Measurements from ENCODE around the gene GIT1. TPM values are rescaled to one million over a fixed set of nuclear protein-coding genes. Genes with fewer than 3 reads are reported as not detected.
A peak's percentile ranks its signal among the peaks of the same experiment; 100 is the strongest.

GIT1 gene
- total and polyA plus RNA-seq, 9 of the 15 experiments (the other 6 are each of a cell fraction or from before 2014, with no cell fraction given) = 0.35 to 35.3 (median 17.1) TPM

DNA sequence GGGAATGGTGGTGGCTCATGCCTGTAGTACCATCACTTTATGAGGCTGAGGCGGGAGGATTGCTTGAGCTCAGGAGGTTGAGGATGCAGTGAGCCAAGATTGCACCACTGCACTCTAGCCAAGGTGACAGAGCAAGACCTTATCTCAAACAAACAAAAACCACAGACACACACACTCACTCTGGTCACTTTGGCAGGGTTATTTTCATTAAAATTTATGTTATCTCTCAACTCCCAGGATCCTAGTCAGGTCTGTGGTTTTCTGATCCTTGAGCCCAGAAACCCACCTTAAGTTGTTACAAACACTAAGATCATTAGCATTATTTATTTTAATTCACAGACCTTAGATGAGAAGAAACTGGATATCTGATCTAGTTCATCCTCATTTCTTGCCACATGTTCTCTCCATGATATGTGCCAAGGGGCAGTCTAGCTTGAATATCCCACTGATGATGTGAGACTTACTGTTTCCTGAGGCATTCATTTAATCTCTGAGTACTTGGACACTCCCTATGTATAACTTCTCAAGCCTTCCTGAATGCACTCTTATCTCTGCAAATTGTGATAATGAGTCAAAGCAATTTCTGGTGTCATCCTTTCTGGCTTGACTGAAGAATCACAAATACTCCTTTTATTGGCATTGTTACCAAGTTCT lies 32.2 kb downstream of the GIT1 start (continued):
- TF ChIP-seq POLR2AphosphoS5 (IDR thresholded peaks at IDR 0.05; ENCODE audit: control insufficient read depth, insufficient read depth, low read depth, low read length) (peak; percentile 75), TCF7L2 (IDR thresholded peaks at IDR 0.05; ENCODE audit: low read depth, low read length) (no peak), BCOR (IDR thresholded peaks at IDR 0.05) (peak; percentile 66), MAFG (tag; conservative IDR thresholded peaks at IDR 0.05) (peak; percentile 72), MYNN (IDR thresholded peaks at IDR 0.05) (no peak), MYNN (CRISPR knock-in tag; IDR thresholded peaks at IDR 0.05) (no peak), ZNF707 (CRISPR knock-in tag; conservative IDR thresholded peaks at IDR 0.05) (no peak), POLR3G (IDR thresholded peaks at IDR 0.05; ENCODE audit: extremely low read depth, insufficient read length, insufficient replicate concordance) (no peak), SNIP1 (IDR thresholded peaks at IDR 0.05; ENCODE audit: low read depth) (no peak), ZNF263 (CRISPR knock-in tag; IDR thresholded peaks at IDR 0.05; ENCODE audit: borderline replicate concordance) (no peak), ZNF785 (CRISPR knock-in tag; IDR thresholded peaks at IDR 0.05) (no peak), ZNF134 (CRISPR knock-in tag; conservative IDR thresholded peaks at IDR 0.05) (no peak)
- TF ChIP-seq, protein P1, sequence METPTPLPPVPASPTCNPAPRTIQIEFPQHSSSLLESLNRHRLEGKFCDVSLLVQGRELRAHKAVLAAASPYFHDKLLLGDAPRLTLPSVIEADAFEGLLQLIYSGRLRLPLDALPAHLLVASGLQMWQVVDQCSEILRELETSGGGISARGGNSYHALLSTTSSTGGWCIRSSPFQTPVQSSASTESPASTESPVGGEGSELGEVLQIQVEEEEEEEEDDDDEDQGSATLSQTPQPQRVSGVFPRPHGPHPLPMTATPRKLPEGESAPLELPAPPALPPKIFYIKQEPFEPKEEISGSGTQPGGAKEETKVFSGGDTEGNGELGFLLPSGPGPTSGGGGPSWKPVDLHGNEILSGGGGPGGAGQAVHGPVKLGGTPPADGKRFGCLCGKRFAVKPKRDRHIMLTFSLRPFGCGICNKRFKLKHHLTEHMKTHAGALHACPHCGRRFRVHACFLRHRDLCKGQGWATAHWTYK (CRISPR knock-in tag; IDR thresholded peaks at IDR 0.05) = no peak
- TF ChIP-seq, protein P2, sequence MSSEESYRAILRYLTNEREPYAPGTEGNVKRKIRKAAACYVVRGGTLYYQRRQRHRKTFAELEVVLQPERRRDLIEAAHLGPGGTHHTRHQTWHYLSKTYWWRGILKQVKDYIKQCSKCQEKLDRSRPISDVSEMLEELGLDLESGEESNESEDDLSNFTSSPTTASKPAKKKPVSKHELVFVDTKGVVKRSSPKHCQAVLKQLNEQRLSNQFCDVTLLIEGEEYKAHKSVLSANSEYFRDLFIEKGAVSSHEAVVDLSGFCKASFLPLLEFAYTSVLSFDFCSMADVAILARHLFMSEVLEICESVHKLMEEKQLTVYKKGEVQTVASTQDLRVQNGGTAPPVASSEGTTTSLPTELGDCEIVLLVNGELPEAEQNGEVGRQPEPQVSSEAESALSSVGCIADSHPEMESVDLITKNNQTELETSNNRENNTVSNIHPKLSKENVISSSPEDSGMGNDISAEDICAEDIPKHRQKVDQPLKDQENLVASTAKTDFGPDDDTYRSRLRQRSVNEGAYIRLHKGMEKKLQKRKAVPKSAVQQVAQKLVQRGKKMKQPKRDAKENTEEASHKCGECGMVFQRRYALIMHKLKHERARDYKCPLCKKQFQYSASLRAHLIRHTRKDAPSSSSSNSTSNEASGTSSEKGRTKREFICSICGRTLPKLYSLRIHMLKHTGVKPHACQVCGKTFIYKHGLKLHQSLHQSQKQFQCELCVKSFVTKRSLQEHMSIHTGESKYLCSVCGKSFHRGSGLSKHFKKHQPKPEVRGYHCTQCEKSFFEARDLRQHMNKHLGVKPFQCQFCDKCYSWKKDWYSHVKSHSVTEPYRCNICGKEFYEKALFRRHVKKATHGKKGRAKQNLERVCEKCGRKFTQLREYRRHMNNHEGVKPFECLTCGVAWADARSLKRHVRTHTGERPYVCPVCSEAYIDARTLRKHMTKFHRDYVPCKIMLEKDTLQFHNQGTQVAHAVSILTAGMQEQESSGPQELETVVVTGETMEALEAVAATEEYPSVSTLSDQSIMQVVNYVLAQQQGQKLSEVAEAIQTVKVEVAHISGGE (CRISPR knock-in tag; IDR thresholded peaks at IDR 0.05) = no peak
- TF ChIP-seq, protein P3, sequence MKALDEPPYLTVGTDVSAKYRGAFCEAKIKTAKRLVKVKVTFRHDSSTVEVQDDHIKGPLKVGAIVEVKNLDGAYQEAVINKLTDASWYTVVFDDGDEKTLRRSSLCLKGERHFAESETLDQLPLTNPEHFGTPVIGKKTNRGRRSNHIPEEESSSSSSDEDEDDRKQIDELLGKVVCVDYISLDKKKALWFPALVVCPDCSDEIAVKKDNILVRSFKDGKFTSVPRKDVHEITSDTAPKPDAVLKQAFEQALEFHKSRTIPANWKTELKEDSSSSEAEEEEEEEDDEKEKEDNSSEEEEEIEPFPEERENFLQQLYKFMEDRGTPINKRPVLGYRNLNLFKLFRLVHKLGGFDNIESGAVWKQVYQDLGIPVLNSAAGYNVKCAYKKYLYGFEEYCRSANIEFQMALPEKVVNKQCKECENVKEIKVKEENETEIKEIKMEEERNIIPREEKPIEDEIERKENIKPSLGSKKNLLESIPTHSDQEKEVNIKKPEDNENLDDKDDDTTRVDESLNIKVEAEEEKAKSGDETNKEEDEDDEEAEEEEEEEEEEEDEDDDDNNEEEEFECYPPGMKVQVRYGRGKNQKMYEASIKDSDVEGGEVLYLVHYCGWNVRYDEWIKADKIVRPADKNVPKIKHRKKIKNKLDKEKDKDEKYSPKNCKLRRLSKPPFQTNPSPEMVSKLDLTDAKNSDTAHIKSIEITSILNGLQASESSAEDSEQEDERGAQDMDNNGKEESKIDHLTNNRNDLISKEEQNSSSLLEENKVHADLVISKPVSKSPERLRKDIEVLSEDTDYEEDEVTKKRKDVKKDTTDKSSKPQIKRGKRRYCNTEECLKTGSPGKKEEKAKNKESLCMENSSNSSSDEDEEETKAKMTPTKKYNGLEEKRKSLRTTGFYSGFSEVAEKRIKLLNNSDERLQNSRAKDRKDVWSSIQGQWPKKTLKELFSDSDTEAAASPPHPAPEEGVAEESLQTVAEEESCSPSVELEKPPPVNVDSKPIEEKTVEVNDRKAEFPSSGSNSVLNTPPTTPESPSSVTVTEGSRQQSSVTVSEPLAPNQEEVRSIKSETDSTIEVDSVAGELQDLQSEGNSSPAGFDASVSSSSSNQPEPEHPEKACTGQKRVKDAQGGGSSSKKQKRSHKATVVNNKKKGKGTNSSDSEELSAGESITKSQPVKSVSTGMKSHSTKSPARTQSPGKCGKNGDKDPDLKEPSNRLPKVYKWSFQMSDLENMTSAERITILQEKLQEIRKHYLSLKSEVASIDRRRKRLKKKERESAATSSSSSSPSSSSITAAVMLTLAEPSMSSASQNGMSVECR (CRISPR knock-in tag; IDR thresholded peaks at IDR 0.05) = no peak
- TF ChIP-seq, protein P4, sequence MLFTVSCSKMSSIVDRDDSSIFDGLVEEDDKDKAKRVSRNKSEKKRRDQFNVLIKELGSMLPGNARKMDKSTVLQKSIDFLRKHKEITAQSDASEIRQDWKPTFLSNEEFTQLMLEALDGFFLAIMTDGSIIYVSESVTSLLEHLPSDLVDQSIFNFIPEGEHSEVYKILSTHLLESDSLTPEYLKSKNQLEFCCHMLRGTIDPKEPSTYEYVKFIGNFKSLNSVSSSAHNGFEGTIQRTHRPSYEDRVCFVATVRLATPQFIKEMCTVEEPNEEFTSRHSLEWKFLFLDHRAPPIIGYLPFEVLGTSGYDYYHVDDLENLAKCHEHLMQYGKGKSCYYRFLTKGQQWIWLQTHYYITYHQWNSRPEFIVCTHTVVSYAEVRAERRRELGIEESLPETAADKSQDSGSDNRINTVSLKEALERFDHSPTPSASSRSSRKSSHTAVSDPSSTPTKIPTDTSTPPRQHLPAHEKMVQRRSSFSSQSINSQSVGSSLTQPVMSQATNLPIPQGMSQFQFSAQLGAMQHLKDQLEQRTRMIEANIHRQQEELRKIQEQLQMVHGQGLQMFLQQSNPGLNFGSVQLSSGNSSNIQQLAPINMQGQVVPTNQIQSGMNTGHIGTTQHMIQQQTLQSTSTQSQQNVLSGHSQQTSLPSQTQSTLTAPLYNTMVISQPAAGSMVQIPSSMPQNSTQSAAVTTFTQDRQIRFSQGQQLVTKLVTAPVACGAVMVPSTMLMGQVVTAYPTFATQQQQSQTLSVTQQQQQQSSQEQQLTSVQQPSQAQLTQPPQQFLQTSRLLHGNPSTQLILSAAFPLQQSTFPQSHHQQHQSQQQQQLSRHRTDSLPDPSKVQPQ (CRISPR knock-in tag; IDR thresholded peaks at IDR 0.05; ENCODE audit: borderline replicate concordance) = no peak

Measured in K562 (cell line).